Skin epidermis (tissue), 12 donors: ENCODE results near the gene SNW1.

Experiments
- H3K27ac ChIP-seq, 21 experiments: fragments of 200-600 bp; sonication (generic) in 11 of 21; one replicate each; pipeline ENCODE4 v1.5.0; 2020; ENCODE audit warnings: mild to moderate bottlenecking in 3 of 21, inconsistent platforms in 2 of 21, moderate library complexity in 2 of 21
- H3K4me3 ChIP-seq, 7 experiments: fragments of 200-600 bp; sonication (generic) in 2 of 7; one replicate each; pipeline ENCODE4 v1.5.0; 2020; ENCODE audit warnings: inconsistent platforms in 2 of 7, mild to moderate bottlenecking in 2 of 7, moderate library complexity in 1 of 7

Gene SNW1

GRCh38 chr14:77681196-77682157 lies 79.5 kb downstream of the SNW1 start:
- Histone ChIP-seq H3K4me3 (no peak overlapping the region), H3K27ac (no peak overlapping the region)

GRCh38 chr14:77674931-77675330 lies 86.0 kb downstream of the SNW1 start:
- Histone ChIP-seq H3K4me3 (no peak overlapping the region), H3K27ac (no peak overlapping the region)

- Histone ChIP-seq H3K27ac (no peak overlapping the region), H3K4me3 (no peak overlapping the region)
These were observed 87.8 kb downstream of the SNW1 start for GRCh38 chr14:77673193-77673592.
